ENCODE data around the gene SSH3.

SSH3 gene

DNA sequence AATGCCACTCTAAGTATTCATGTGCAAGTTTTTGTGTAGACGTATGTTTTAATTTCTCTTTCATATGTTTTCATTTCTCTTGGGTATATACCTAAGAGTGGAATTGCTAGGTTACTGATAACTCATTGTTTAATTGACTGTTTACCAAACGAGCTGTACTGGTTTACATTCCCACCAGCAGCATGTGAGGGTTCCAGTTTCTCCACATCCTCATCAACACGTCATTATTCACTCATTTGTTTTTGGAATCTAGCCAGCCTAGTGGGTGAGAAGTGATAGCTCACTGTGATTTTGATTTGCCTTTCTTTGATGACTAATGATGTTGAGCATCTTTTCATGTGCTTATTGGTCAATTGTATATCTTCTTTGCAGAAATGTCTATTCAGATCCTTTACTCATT, 10.2 kb upstream of the SSH3 start:
- no peak for DNase-seq (ENCODE audit: low spot score)

DNA sequence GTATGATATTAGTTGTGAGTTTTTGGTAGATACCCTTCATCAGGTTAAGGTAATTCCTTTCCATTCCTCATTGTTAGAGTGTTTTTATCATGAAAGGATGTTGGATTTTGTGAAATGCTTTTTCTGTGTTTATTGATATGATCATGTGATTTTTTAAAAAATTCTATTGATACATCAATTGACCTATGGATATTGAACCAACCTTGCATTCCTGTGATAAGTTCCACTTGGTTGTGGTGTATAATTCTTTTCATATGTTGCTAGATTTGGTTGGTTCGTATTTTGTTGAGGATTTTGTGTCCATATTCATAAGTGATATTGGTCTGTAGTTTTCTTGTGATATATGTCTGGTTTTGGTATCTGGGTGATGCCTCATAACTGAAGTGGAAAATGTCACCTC, 7.5 kb upstream of the SSH3 start:
- no peak for DNase-seq (ENCODE audit: low spot score)

DNA sequence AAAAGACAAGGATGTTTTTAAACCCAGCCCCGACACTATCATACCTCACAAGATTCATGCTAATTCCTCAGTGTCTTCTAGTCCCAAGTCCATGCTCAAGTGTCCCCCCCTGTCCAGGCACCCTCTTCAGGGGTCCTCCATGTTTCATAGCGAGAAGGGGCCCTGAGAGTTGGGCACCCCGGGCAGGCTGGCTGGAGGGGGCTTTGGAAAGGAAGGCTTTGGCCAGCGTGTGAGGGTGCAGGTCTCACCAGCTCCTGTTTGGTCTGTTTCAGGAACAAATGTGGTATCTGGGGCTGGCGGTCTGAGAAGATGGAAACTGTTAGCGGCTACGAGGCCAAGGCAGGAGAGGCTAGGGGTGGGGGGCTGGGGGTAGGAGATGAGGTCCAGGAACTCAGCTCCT, 4.5 kb upstream of the SSH3 start:
- no peak for DNase-seq (ENCODE audit: low spot score)

DNA sequence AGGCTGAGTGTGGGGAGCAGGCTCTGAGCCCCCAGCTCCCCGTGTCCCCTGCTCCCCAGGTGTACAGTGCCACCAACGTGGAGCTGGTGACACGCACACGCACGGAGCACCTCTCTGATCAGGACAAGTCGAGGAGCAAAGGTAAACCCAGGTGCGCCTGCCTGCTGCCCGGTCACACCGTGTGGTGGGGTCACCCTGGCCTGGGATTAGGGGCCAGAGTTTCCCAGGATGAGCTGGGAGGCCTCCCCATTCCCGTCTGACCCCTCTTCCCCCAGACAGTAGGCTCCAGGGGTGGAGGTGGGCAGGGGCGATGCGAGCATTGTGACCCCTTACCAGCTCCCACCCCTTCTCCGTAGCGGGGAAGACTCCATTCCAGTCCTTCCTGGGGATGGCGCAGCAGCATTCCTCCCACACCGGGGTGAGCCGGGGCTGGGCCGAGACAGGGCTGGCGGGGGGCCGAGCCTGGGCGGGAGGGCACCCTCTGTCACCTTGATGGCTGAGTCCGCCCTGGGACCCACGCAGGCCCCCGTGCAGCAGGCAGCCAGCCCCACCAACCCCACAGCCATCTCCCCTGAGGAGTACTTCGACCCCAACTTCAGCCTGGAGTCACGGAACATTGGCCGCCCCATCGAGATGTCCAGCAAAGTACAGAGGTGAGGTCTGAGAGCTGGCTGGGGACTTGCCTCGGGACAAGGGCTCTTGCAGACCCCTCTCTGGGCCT, 3.7 kb upstream of the SSH3 start:
- no peak for DNase-seq (ENCODE audit: low spot score)

DNA sequence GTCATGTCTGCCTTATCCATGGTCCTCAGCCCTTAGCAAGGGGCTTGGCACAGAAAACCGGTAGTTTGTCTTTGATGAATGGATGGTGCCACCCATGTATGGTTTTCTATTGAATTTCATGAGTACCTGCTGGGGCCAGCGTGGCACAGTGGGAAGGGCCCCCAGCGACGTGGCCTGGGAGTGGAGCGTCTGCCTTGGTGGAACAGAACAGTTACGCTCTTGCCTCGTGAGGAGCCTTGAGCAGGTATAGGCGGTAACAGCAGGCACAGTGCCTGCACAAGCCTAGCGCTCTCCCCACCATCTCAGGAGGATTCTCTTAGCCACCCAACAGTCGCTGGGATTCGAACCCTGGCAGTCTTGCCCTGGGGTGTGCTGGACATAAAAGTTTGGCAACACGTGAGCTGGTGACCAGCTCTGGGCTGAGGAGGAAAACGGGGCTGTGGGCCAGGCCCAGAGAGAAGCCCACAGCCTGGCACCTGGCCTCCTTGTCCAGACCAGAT, 3.0 kb upstream of the SSH3 start:
- no peak for DNase-seq (ENCODE audit: low spot score)

DNA sequence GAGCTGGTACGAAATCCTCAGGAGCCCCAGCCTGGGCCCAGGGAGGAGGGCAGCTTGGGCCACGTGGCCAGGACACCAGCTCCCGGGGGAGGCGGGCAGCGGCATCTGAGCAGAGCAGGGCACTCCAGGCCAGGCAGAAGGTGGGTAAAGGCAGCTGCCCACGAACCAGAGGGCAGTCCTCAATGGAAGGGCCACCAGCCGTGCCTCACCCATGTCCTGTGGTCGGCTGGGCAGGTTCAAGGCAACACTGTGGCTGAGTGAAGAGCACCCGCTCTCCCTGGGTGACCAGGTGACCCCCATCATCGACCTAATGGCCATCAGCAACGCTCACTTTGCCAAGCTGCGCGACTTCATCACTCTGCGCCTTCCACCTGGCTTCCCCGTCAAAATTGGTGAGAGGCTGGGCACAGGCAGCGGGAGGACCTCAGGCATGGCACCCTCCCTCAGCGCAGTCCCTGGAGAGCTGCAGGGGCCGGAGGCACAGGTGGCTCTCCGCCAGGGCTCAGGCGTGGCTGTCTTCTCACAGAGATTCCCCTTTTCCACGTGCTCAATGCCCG, 2.5 kb upstream of the SSH3 start:
- no peak for DNase-seq (ENCODE audit: low spot score)

DNA sequence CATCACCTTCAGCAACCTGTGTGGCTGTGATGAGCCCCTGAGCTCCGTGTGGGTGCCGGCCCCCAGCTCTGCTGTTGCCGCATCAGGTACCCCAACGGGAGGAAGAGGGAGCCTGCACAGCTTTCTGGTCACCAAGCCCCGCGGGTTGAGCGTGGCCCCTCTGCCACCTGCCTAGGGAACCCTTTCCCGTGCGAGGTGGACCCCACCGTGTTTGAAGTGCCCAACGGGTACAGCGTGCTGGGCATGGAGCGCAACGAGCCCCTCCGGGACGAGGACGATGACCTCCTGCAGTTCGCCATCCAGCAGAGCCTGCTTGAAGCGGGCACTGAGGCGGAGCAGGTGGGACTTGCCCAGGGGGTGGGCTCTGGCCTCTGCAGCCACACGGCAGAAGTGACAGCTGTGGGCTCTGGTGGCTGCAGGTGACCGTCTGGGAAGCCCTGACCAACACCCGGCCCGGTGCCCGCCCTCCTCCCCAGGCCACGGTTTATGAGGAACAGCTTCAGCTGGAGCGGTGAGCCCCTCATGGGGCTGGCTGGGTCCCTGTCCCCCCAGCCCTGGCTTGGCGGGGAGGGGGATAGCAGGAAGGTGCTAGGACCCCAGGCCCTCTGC, 1.9 kb upstream of the SSH3 start:
- no peak for DNase-seq (ENCODE audit: low spot score)

DNA sequence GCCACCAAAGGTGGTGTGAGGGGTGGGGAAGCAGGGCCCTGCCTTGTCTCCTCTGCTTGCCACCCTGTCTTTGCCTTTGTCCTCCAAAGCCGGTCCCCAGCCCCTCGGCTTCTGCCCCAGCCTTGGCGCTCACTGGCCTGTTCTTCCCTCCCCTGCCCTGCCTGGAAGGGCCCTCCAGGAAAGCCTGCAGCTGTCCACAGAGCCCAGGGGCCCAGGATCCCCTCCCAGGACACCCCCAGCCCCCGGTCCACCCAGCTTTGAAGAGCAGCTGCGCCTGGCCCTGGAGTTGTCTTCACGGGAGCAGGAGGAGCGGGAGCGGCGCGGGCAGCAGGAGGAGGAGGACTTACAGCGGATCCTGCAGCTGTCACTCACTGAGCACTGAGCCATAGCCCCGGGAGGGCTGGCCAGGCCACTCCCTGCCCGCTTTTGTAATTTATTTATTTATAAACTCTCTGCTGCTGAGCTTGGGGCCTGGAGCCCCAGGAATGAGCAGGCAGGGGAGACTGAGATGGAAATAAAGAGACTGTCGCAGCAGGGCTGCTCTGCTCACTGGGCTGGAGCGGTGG, 1.3 kb upstream of the SSH3 start:
- peak; percentile 74 for DNase-seq (ENCODE audit: low spot score)

DNA sequence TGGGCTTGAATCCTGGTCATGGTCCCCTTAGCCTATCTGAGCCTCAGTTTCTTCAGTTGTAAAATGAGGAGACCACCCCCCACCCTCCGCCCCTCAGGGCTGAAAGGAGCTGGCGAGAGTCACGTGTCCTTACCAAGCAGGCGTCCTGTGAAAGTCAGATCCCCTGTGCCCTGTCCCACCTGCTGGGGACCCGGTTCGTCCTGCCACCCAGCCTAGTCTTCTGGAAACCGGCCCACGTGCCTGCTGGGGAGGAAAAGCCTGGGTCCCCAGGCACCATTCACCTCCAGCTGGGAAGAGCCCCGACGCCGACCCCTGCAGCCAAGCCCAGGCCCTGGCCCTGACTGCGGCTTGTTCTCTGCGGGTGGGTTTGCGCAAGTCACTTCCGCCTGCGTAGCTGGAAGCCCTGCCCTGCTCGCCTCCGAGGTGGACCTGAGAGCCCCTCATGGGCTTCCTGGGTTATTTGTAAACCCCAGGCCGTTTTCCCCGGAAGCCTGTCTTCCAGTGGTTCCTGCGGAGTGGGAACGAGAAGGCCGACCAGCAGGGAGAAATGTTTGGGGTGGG, 679 bp upstream of the SSH3 start:
- DNase-seq (ENCODE audit: low spot score) = peak; percentile 72

DNA sequence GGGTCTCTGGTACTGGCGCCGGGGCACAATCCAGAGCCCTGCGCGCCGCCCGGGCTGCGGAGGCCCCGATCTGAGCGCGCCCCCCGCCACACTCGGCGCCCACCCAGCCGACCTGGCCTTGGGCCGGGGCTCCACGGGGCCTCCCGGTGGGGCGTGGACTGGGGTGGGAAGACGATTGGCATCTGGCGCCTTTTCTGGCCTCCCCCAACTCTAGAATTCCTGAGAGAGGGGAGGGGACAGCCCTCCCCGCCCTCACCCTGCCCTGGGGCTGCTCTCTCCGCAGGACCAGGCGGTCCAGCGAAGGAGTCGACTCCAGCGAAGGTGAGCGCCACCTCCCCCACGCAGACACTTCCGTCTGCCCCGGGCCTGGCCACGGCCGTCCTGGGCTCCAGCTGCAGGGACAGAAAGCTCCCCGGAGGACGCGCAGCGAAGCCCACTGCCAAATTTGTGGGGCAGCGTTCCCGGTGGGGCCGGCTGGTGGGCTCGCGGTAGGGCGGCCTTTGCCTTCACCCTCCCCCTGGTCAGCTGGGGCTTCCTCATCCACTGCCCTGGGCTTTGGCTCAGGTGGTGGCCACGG, 593 bp downstream of the SSH3 start:
- peak; percentile 64 for DNase-seq (ENCODE audit: low spot score)

DNA sequence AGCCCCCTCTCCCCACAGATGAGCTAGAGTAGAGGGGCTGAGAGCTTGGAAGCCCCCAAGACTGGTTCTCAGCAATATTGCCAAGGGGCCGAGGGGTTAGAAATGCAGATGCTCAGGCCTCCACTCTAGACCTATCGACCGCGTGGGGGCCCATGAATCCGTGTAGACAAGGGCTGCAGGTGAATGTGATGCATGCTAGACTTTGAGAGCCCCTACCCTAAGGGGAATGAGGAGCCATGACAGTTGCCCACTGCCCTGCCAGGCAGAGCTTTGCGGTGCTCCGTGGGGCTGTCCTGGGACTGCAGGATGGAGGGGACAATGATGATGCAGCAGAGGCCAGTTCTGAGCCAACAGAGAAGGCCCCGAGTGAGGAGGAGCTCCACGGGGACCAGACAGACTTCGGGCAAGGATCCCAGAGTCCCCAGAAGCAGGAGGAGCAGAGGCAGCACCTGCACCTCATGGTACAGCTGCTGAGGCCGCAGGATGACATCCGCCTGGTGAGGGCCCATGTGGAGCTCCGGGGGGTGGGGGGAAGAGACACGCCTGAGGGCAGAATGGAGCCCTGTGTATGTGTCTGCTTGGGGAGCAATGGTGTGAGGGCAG, 1.3 kb downstream of the SSH3 start:
- DNase-seq (ENCODE audit: low spot score) = peak; percentile 42

DNA sequence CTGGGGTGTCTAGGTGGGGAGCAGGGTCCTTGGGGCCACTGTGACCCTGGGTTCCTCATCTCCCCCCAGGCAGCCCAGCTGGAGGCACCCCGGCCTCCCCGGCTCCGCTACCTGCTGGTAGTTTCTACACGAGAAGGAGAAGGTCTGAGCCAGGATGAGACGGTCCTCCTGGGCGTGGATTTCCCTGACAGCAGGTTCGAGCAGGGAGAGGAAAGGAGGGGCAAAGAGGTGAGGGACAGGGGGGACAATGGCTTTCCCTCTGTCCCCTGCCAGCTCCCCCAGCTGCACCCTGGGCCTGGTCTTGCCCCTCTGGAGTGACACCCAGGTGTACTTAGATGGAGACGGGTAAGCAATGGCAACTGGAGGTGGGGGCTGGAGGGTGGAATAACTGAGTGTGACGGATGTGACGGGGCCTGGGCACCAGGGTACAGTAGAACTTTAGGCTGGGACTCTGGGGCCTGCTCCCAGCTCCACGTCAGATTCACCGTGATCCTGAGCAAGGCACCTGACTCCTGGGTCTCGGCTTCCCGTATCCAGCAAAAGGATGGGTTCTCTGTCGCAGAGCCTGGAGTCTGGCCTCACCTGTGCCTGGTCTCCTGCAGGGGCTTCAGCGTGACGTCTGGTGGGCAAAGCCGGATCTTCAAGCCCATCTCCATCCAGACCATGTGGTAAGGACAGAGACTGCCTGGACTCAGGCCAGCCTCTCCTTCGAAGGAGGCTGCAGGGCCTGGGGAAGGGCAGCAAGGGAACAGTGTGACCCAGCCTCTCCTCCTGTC, 3.6 kb downstream of the SSH3 start:
- DNase-seq (ENCODE audit: low spot score) = no peak

DNA sequence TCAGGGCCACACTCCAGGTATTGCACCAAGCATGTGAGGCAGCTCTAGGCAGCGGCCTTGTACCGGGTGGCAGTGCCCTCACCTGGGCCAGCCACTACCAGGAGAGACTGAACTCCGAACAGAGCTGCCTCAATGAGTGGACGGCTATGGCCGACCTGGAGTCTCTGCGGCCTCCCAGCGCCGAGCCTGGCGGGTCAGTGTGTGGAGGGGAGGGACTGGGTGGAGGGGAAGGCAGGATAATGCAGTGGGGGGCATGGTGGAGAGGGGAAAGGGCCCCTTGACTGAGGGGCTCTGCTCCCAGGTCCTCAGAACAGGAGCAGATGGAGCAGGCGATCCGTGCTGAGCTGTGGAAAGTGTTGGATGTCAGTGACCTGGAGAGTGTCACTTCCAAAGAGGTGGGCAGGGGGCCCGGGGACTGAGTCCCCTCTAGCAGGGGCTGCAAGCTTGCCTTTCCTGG, 4.2 kb downstream of the SSH3 start:
- no peak for DNase-seq (ENCODE audit: low spot score)

DNA sequence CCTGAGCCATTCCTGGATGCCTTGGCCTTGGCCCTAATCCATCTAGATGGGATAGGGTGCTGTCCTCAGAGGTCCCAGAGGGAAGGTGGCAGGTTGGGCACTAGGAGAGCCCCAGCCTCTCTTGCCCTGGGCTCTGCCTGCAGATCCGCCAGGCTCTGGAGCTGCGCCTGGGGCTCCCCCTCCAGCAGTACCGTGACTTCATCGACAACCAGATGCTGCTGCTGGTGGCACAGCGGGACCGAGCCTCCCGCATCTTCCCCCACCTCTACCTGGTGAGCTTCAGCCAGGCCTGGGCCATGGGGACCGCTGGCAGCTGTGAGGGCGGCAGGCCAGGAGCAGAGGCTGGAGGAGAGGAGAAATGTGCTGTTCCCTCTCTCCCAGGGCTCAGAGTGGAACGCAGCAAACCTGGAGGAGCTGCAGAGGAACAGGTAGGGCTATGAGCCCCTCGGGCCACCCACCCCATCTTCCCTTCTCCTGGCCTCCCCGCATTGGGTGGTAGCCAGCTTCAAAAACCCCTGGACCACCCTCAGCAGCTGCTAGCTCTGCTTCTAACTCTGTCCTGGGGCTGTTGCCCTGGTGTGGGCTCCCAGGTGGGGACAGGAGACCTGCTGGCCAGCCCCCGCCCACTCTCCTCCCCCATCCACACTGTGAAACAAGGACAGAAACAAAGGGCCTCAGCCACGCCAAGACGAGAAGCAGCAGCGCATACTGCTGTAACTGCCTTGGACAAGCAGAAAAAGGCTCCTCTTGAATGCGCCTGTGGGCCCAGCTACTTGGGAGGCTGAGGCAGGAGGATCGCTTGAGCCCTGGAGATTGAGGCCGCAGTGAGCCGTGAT, 4.9 kb downstream of the SSH3 start:
- DNase-seq (ENCODE audit: low spot score) = no peak

DNA sequence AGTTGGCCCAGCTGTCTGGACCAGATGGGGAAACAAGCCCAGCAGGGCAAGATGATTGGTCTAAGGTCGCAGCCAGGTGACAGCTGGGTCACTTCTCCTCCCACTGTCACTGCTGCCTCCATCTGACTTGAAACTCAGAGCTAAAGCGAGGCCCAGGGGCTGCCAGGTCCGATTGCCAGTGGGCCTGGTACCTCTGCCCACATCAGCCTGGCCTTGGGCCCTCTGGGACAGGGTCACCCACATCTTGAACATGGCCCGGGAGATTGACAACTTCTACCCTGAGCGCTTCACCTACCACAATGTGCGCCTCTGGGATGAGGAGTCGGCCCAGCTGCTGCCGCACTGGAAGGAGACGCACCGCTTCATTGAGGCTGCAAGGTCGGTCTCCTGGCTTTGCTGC, 5.8 kb downstream of the SSH3 start:
- no peak for DNase-seq (ENCODE audit: low spot score)

DNA sequence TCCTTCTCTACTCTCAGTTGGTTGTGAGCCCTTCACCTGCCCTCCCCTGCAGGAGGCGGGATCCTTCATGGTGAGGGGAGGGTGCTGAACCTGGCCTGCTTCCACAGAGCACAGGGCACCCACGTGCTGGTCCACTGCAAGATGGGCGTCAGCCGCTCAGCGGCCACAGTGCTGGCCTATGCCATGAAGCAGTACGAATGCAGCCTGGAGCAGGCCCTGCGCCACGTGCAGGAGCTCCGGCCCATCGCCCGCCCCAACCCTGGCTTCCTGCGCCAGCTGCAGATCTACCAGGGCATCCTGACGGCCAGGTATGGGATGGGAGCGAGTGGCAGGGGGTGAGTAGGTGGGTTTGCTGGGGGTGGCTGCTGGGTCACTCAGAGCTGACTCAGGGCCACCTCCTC, 6.3 kb downstream of the SSH3 start:
- no peak for DNase-seq (ENCODE audit: low spot score)

DNA sequence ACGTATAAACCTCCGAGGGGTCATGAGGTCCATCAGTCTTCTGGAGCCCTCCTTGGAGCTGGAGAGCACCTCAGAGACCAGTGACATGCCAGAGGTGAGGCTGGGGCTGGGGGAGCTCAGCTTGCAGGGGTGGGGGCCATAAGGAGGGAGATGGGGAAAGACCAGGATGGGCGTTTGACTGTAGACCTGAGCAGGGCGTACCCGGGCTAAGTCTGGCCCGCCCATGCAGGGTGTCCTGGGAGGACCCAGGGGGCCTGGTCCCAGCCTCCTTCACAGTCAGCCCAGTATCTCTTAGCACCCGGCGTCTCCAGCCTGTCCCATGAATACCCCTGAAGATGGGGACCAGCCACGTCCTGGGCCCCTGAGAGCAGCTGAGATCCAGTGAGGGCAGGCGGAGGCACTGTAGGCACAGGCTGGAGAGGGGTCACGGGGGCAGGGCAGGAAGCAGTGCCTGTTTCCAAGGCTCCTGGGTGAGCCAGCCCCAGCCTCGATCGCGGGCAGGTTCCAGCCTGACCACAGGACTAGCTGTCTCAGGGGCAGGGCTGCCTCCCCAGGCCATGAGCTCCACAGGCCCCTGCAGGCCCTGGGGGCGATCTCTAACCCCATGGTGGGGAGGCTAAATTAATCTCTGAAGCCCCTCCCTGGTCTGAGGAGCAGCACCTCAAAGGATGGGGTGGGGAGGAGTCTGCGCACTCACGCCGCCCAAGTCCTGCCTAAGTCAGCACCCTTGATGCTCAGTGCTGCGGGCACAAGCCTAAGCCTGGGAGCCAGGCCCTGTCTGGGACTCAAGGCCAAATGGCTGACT, 7.1 kb downstream of the SSH3 start:
- no peak for DNase-seq (ENCODE audit: low spot score)

DNA sequence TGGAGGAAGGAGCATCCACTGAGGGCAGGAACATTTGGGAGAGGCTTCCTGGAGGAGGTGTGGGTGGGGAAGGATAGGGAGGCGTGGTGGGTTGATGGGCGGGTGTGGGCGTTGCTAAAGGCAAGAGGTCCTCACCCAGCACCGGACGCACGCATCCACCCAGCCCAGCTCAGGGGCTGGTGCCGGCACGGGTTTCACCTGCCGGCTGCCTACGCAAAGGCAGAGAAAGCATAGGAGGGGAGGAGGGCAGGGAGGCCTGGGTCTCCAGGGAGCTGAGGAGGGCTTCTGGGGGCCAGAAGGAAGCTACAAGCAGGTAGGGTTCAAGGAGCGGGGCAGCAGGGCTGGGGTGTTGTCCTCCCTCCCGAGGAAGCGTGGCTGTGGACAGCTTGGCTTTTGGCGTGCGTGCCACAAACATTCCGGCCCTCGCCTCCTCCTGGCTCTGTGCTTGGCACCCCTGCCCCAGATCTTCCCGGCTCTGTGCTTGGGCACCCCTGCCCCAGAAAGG, 7.8 kb downstream of the SSH3 start:
- DNase-seq (ENCODE audit: low spot score) = no peak

DNA sequence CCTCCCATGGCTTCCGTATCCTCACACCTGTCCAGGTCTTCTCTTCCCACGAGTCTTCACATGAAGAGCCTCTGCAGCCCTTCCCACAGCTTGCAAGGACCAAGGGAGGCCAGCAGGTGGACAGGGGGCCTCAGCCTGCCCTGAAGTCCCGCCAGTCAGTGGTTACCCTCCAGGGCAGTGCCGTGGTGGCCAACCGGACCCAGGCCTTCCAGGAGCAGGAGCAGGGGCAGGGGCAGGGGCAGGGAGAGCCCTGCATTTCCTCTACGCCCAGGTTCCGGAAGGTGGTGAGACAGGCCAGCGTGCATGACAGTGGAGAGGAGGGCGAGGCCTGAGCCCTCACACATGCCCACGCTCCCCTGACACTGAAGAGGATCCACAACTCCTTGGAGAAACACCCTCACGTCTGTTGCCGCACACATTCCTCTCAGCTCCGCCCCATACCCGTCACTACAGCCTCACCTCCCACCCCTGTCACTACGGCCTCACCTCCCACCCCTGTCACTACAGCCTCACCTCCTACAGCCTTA, 8.3 kb downstream of the SSH3 start:
- no peak for DNase-seq (ENCODE audit: low spot score)

Measured in ecto neural progenitor cell (in vitro differentiated cells).